Prostate gland (tissue), 2 donors: ENCODE data around the gene CORO1C.

ENCODE experiments used
- POLR2AphosphoS5 ChIP-seq: sonication (generic); formaldehyde crosslinking; IDR thresholded peaks from one replicate; pipeline ENCODE4 v1.6.1; 2017; ENCODE audit warnings: antibody characterized with exemption
- TF ChIP-seq, protein P1 (sequence below), 4 experiments: fragments of 200-600 bp in 2 of 4; fragments of 450-650 bp in 2 of 4; sonication (generic) in 2 of 4; IDR thresholded peaks; 1 replicate in 3 of 4; 2 replicates in 1 of 4; pipeline ENCODE4 v1.5.1; 2016 to 2019; ENCODE audit warnings: antibody characterized with exemption in 4 of 4, mild to moderate bottlenecking in 2 of 4, moderate library complexity in 2 of 4

DNA sequence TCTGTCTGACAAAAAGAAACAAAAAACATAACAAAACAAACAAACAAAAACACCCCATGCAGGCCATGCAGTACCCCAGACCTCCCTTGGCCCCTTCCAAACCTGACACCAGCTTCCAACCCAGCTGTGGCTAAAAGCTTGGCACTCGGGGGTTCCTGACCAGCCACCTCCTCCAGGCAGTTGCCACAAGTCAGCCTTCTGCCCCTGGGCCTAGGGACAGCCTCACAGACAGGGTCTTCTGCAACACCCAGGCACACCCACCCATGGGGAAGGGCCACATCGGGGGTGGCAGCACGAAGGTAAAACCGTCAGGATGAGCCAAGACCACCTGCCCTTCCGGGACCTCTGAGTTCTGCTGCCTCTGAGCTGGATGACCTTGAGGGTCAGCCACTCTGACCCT, 122.7 kb downstream of the CORO1C start:
- TF ChIP-seq, protein P1, sequence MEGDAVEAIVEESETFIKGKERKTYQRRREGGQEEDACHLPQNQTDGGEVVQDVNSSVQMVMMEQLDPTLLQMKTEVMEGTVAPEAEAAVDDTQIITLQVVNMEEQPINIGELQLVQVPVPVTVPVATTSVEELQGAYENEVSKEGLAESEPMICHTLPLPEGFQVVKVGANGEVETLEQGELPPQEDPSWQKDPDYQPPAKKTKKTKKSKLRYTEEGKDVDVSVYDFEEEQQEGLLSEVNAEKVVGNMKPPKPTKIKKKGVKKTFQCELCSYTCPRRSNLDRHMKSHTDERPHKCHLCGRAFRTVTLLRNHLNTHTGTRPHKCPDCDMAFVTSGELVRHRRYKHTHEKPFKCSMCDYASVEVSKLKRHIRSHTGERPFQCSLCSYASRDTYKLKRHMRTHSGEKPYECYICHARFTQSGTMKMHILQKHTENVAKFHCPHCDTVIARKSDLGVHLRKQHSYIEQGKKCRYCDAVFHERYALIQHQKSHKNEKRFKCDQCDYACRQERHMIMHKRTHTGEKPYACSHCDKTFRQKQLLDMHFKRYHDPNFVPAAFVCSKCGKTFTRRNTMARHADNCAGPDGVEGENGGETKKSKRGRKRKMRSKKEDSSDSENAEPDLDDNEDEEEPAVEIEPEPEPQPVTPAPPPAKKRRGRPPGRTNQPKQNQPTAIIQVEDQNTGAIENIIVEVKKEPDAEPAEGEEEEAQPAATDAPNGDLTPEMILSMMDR (IDR thresholded peaks at IDR 0.05) = no peak
- TF ChIP-seq POLR2AphosphoS5 = no peak
